HepG2 (cell line): ENCODE results near the gene HYAL2. TPM values are rescaled to one million over a fixed set of nuclear protein-coding genes. Genes with fewer than 3 reads are reported as not detected.
A peak's percentile ranks its signal among the peaks of the same experiment; 100 is the strongest.

Source experiments
- ATAD3A ChIP-seq: sonication (generic); formaldehyde crosslinking; IDR thresholded peaks from 2 replicates; pipeline ENCODE4 v1.4.0; 2020; ENCODE audit warnings: missing genetic modification reagents
- CEBPB ChIP-seq: IDR thresholded peaks from 2 replicates; pipeline ENCODE4 v1.6.1; 2011; ENCODE audit warnings: low read depth, low read length, improper control_type of control experiment, borderline replicate concordance
- GTF2F1 ChIP-seq: fragments of 150-350 bp; IDR thresholded peaks from 2 replicates; pipeline ENCODE4 v1.6.1; 2014; ENCODE audit warnings: low read length
- ISL2 ChIP-seq: sonication (generic); formaldehyde crosslinking; IDR thresholded peaks from 2 replicates; pipeline ENCODE4 v1.5.0; 2020; ENCODE audit warnings: missing genetic modification reagents
- KAT7 ChIP-seq: IDR thresholded peaks from 2 replicates; pipeline ENCODE4 v1.6.1; 2018; ENCODE audit warnings: borderline replicate concordance, missing compliant biosample characterization
- KDM4B ChIP-seq: sonication (generic); formaldehyde crosslinking; IDR thresholded peaks from 2 replicates; pipeline ENCODE4 v1.4.0; 2020; ENCODE audit warnings: missing genetic modification reagents
- MLLT10 ChIP-seq: sonication (generic); formaldehyde crosslinking; IDR thresholded peaks from 2 replicates; pipeline ENCODE4 v1.4.0; 2020; ENCODE audit warnings: missing genetic modification reagents
- NCOR1 ChIP-seq: fragments of 200-600 bp; sonication (generic); IDR thresholded peaks from 2 replicates; pipeline ENCODE4 v1.7.0; 2017; ENCODE audit warnings: antibody characterized with exemption, low read length, borderline replicate concordance
- NRL ChIP-seq: sonication (generic); formaldehyde crosslinking; IDR thresholded peaks from 2 replicates; pipeline ENCODE4 v1.5.0; 2020; ENCODE audit warnings: missing genetic modification reagents, mild to moderate bottlenecking, moderate library complexity, borderline replicate concordance
- PAX8 ChIP-seq: sonication (generic); formaldehyde crosslinking; IDR thresholded peaks from 2 replicates; pipeline ENCODE4 v1.8.0; 2022; ENCODE audit warnings: mild to moderate bottlenecking, missing genetic modification reagents, borderline replicate concordance
- POLR2G ChIP-seq: fragments of 200-400 bp; formaldehyde crosslinking; IDR thresholded peaks from 2 replicates; pipeline ENCODE4 v1.6.1; 2018; ENCODE audit warnings: mild to moderate bottlenecking, low read depth, low read length, moderate library complexity
- RBM39 ChIP-seq: fragments of 200-400 bp; formaldehyde crosslinking; IDR thresholded peaks from one replicate; pipeline ENCODE4 v1.6.1; 2018; ENCODE audit warnings: antibody characterized with exemption, mild to moderate bottlenecking, low read depth, low read length; ENCODE audit not compliant: poor library complexity, severe bottlenecking
- SRF ChIP-seq: IDR thresholded peaks from 2 replicates; pipeline ENCODE4 v1.6.1; 2011; ENCODE audit warnings: mild to moderate bottlenecking, low read depth, low read length, moderate library complexity
- SRY ChIP-seq: sonication (generic); formaldehyde crosslinking; IDR thresholded peaks from 2 replicates; pipeline ENCODE4 v1.8.0; 2022; ENCODE audit warnings: mild to moderate bottlenecking, missing genetic modification reagents
- TBX2 ChIP-seq: sonication (generic); formaldehyde crosslinking; IDR thresholded peaks from 2 replicates; pipeline ENCODE4 v1.5.0; 2020; ENCODE audit warnings: missing genetic modification reagents, mild to moderate bottlenecking, borderline replicate concordance
- TBX3 ChIP-seq: fragments of 450-650 bp; IDR thresholded peaks from 2 replicates; pipeline ENCODE4 v1.6.1; 2017; ENCODE audit warnings: antibody characterized with exemption, mild to moderate bottlenecking, inconsistent platforms, borderline replicate concordance
- ZNF260 ChIP-seq: sonication (generic); formaldehyde crosslinking; IDR thresholded peaks from 2 replicates; pipeline ENCODE4 v1.4.0; 2020; ENCODE audit warnings: missing genetic modification reagents, low read depth, mild to moderate bottlenecking, borderline replicate concordance
- ZNF552 ChIP-seq: sonication (generic); formaldehyde crosslinking; IDR thresholded peaks from 2 replicates; pipeline ENCODE4 v1.9.0; 2022; ENCODE audit warnings: missing genetic modification reagents, mild to moderate bottlenecking, borderline replicate concordance
- ZSCAN30 ChIP-seq: sonication (generic); formaldehyde crosslinking; IDR thresholded peaks from 2 replicates; pipeline ENCODE4 v1.5.0; 2020; ENCODE audit warnings: mild to moderate bottlenecking, missing genetic modification reagents
- polyA plus RNA-seq, 8 experiments: library from polyadenylated mRNA; depleted of rRNA in 3 of 8; stranded (reverse) in 7 of 8; unstranded in 1 of 8; fragments of >200 nt; fragmentation: Illumina TruSeq in 4 of 8; extraction: Trizol in 4 of 8; gene quantifications; 2 replicates each; pipeline versions ENCODE4 v1.2.1 to v1.2.3, GENCODE V29; 2011 to 2016; ENCODE audit warnings: low read depth in 4 of 8, missing spikeins in 1 of 8, mixed read lengths in 1 of 8; ENCODE audit not compliant: insufficient read depth in 1 of 8
- total RNA-seq, 5 experiments: library from RNA; depleted of rRNA; stranded (reverse); fragments of >200 nt; fragmentation: Illumina TruSeq; extraction: Trizol; gene quantifications; 2 replicates each; pipeline ENCODE4 v1.2.3, GENCODE V29; 2016; ENCODE audit warnings: low read depth in 1 of 5
- TF ChIP-seq, protein P1 (sequence below): IDR thresholded peaks from 2 replicates; pipeline ENCODE4 v1.6.1; 2016; ENCODE audit warnings: low read depth, control low read depth
- TF ChIP-seq, protein P2 (sequence below): sonication (generic); formaldehyde crosslinking; IDR thresholded peaks from 2 replicates; pipeline ENCODE4 v1.4.0; 2020; ENCODE audit warnings: mild to moderate bottlenecking, missing genetic modification reagents
- TF ChIP-seq, protein P3 (sequence below): sonication (generic); formaldehyde crosslinking; IDR thresholded peaks from 2 replicates; pipeline ENCODE4 v1.4.0; 2020; ENCODE audit warnings: missing genetic modification reagents
- TF ChIP-seq, protein P4 (sequence below): sonication (generic); formaldehyde crosslinking; IDR thresholded peaks from 2 replicates; pipeline ENCODE4 v1.5.0; 2020; ENCODE audit warnings: missing genetic modification reagents

The HYAL2 gene
- total and polyA plus RNA-seq, 2 of the 13 experiments (the other 11 are each of a cell fraction or from before 2014, with no cell fraction given): 76.2 to 102 TPM

DNA sequence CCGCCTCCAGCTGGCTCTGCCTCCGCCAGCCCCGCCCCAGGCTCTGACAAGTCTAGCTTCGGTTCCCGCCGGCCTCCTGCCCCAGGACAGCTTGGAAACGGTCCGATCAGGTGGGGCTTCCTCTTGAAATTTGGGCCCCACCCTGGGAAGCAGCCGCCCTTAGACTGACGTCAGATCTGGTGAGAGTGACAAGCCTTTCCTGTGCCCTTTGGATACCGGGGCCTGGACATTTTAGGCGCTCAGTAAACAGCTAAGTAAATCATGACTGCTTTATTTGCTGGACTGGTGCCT, 23.0 kb downstream of the HYAL2 start (continued):
- TF ChIP-seq MLLT10: no peak
- no peak for TF ChIP-seq KDM4B (CRISPR knock-in tag)
- TF ChIP-seq ZSCAN30 (CRISPR knock-in tag): no peak
- TF ChIP-seq SRY (CRISPR knock-in tag): no peak
- TF ChIP-seq, protein P1, sequence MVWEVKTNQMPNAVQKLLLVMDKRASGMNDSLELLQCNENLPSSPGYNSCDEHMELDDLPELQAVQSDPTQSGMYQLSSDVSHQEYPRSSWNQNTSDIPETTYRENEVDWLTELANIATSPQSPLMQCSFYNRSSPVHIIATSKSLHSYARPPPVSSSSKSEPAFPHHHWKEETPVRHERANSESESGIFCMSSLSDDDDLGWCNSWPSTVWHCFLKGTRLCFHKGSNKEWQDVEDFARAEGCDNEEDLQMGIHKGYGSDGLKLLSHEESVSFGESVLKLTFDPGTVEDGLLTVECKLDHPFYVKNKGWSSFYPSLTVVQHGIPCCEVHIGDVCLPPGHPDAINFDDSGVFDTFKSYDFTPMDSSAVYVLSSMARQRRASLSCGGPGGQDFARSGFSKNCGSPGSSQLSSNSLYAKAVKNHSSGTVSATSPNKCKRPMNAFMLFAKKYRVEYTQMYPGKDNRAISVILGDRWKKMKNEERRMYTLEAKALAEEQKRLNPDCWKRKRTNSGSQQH (CRISPR knock-in tag): no peak
- TF ChIP-seq RBM39: no peak
- no peak for TF ChIP-seq ZNF552 (CRISPR knock-in tag)
- 0 out of 2 replicates have a peak, but pooled peaks have one; percentile 13 for TF ChIP-seq NCOR1
- no peak for TF ChIP-seq ZNF260 (CRISPR knock-in tag)
- TF ChIP-seq ISL2 (CRISPR knock-in tag): 0 out of 2 replicates have a peak, but pooled peaks have one; percentile 15
- peak; percentile 81 for TF ChIP-seq TBX2 (CRISPR knock-in tag)
- TF ChIP-seq, protein P2, sequence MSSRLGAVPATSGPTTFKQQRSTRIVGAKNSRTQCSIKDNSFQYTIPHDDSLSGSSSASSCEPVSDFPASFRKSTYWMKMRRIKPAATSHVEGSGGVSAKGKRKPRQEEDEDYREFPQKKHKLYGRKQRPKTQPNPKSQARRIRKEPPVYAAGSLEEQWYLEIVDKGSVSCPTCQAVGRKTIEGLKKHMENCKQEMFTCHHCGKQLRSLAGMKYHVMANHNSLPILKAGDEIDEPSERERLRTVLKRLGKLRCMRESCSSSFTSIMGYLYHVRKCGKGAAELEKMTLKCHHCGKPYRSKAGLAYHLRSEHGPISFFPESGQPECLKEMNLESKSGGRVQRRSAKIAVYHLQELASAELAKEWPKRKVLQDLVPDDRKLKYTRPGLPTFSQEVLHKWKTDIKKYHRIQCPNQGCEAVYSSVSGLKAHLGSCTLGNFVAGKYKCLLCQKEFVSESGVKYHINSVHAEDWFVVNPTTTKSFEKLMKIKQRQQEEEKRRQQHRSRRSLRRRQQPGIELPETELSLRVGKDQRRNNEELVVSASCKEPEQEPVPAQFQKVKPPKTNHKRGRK (CRISPR knock-in tag): no peak
- TF ChIP-seq NRL: no peak
- peak; percentile 26 for TF ChIP-seq POLR2G
- TF ChIP-seq TBX3: no peak
- TF ChIP-seq PAX8: no peak
- TF ChIP-seq, protein P3, sequence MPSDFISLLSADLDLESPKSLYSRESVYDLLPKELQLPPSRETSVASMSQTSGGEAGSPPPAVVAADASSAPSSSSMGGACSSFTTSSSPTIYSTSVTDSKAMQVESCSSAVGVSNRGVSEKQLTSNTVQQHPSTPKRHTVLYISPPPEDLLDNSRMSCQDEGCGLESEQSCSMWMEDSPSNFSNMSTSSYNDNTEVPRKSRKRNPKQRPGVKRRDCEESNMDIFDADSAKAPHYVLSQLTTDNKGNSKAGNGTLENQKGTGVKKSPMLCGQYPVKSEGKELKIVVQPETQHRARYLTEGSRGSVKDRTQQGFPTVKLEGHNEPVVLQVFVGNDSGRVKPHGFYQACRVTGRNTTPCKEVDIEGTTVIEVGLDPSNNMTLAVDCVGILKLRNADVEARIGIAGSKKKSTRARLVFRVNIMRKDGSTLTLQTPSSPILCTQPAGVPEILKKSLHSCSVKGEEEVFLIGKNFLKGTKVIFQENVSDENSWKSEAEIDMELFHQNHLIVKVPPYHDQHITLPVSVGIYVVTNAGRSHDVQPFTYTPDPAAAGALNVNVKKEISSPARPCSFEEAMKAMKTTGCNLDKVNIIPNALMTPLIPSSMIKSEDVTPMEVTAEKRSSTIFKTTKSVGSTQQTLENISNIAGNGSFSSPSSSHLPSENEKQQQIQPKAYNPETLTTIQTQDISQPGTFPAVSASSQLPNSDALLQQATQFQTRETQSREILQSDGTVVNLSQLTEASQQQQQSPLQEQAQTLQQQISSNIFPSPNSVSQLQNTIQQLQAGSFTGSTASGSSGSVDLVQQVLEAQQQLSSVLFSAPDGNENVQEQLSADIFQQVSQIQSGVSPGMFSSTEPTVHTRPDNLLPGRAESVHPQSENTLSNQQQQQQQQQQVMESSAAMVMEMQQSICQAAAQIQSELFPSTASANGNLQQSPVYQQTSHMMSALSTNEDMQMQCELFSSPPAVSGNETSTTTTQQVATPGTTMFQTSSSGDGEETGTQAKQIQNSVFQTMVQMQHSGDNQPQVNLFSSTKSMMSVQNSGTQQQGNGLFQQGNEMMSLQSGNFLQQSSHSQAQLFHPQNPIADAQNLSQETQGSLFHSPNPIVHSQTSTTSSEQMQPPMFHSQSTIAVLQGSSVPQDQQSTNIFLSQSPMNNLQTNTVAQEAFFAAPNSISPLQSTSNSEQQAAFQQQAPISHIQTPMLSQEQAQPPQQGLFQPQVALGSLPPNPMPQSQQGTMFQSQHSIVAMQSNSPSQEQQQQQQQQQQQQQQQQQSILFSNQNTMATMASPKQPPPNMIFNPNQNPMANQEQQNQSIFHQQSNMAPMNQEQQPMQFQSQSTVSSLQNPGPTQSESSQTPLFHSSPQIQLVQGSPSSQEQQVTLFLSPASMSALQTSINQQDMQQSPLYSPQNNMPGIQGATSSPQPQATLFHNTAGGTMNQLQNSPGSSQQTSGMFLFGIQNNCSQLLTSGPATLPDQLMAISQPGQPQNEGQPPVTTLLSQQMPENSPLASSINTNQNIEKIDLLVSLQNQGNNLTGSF (CRISPR knock-in tag): 0 out of 2 replicates have a peak, but pooled peaks have one; percentile 20
- no peak for TF ChIP-seq ATAD3A
- no peak; the same call in 1 of the 2 replicates for TF ChIP-seq KAT7
- no peak for TF ChIP-seq CEBPB
- no peak for TF ChIP-seq GTF2F1
- TF ChIP-seq, protein P4, sequence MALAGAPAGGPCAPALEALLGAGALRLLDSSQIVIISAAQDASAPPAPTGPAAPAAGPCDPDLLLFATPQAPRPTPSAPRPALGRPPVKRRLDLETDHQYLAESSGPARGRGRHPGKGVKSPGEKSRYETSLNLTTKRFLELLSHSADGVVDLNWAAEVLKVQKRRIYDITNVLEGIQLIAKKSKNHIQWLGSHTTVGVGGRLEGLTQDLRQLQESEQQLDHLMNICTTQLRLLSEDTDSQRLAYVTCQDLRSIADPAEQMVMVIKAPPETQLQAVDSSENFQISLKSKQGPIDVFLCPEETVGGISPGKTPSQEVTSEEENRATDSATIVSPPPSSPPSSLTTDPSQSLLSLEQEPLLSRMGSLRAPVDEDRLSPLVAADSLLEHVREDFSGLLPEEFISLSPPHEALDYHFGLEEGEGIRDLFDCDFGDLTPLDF: peak; percentile 77; the same call in 1 of the 2 replicates
- peak; percentile 81 for TF ChIP-seq SRF
